ENCODE results near the gene CIRBP. TPM values are rescaled to one million over a fixed set of nuclear protein-coding genes. Genes with fewer than 3 reads are reported as not detected.

The CIRBP gene
- total and polyA plus RNA-seq, 2 of the 13 experiments (the other 11 are each of a cell fraction or from before 2014, with no cell fraction given), result 133 to 140 TPM

GRCh38 chr19:1239796-1240737, 29.1 kb upstream of the CIRBP start (continued):
- 0 out of 2 replicates have a peak, but pooled peaks have one; percentile 40 for TF ChIP-seq ZNF567 (CRISPR knock-in tag; IDR thresholded peaks at IDR 0.05; ENCODE audit: borderline replicate concordance)
- no peak for TF ChIP-seq HNRNPH1 (optimal IDR thresholded peaks at IDR 0.05; ENCODE audit: low read depth, low read length)
- TF ChIP-seq GLMP (CRISPR knock-in tag; IDR thresholded peaks at IDR 0.05; ENCODE audit: borderline replicate concordance), result no peak
- no peak for TF ChIP-seq ZBTB7A (CRISPR knock-in tag; IDR thresholded peaks at IDR 0.05)
- TF ChIP-seq MXD4 (CRISPR knock-in tag; IDR thresholded peaks at IDR 0.05), result no peak
- no peak for TF ChIP-seq BCL3 (CRISPR knock-in tag; IDR thresholded peaks at IDR 0.05)
- 0 out of 2 replicates have a peak, but pooled peaks have one; percentile 28 for TF ChIP-seq ZNF616 (CRISPR knock-in tag; IDR thresholded peaks at IDR 0.05; ENCODE audit: low read depth)
- no peak for TF ChIP-seq CEBPB (IDR thresholded peaks at IDR 0.05; ENCODE audit: borderline replicate concordance, low read depth, low read length)
- TF ChIP-seq ZNF580 (CRISPR knock-in tag; IDR thresholded peaks at IDR 0.05; ENCODE audit: borderline replicate concordance, low read depth), result no peak
- TF ChIP-seq CENPBD1 (CRISPR knock-in tag; IDR thresholded peaks at IDR 0.05; ENCODE audit: borderline replicate concordance, low read depth), result no peak
- peak; percentile 83 for TF ChIP-seq THAP11 (CRISPR knock-in tag; IDR thresholded peaks at IDR 0.05)
- TF ChIP-seq ZNF644 (CRISPR knock-in tag; IDR thresholded peaks at IDR 0.05; ENCODE audit: low read depth), result no peak
- TF ChIP-seq IKZF4 (CRISPR knock-in tag; IDR thresholded peaks at IDR 0.05; ENCODE audit: borderline replicate concordance, low read depth, not compliant biosample characterization), result peak; percentile 35
- peak; percentile 40 for TF ChIP-seq SAFB2 (CRISPR knock-in tag; IDR thresholded peaks at IDR 0.05; ENCODE audit: borderline replicate concordance, low read depth)
- TF ChIP-seq SOX13 (IDR thresholded peaks at IDR 0.05), result no peak
- 0 out of 4 replicates have a peak, but pooled peaks of 1 of the 2 experiments have one; percentile 6 for TF ChIP-seq SOX13 (CRISPR knock-in tag; conservative IDR thresholded peaks at IDR 0.05 in 1 of 2, IDR thresholded peaks at IDR 0.05 in 1 of 2)
- TF ChIP-seq ZNF143 (CRISPR knock-in tag; IDR thresholded peaks at IDR 0.05), result no peak
- peak; percentile 73 for TF ChIP-seq ZNF281 (CRISPR knock-in tag; IDR thresholded peaks at IDR 0.05; ENCODE audit: borderline replicate concordance)

All from HepG2 (cell line).